Measurements from ENCODE around the gene MRPS27. TPM values are rescaled to one million over a fixed set of nuclear protein-coding genes. Genes with fewer than 3 reads are reported as not detected.

MRPS27 gene
- total and polyA plus RNA-seq, 9 of the 15 experiments (the other 6 are each of a cell fraction or from before 2014, with no cell fraction given) = 73.6 to 144 (median 106) TPM

GRCh38 chr5:72328172-72328571 lies 8.1 kb upstream of the MRPS27 start (continued):
- no peak for TF ChIP-seq ZNF512 (tag; IDR thresholded peaks at IDR 0.05)
- no peak for TF ChIP-seq CHD2 (IDR thresholded peaks at IDR 0.05; ENCODE audit: low read depth, low read length)
- TF ChIP-seq SMARCB1 (IDR thresholded peaks at IDR 0.05; ENCODE audit: insufficient read length, low read depth) = no peak

- FAIRE-seq (no peak), DNase-seq (ENCODE audit: extremely low read depth in 1 of 4, low spot score in 3 of 4) (no peak), ATAC-seq (no peak)
- WGBS (ENCODE audit: insufficient coverage, low coverage, missing lambda C conversion rate) = 77% methylated on average over 2 of the region's 2 CpGs
- Histone ChIP-seq H4K20me1 (replicated peaks; ENCODE audit: control insufficient read depth, insufficient read depth, low read length) (no peaks in the 10 kb centered on the region), H3K79me2 (ENCODE audit: control insufficient read depth, insufficient read depth, low read length) (peaks cover 7% of the 10 kb centered on the region), H3K9me3 (replicated peaks; ENCODE audit: control insufficient read depth, insufficient read depth, low read depth, low read length) (no peaks in the 10 kb centered on the region), H3K27me3 (ENCODE audit: control insufficient read depth in 2 of 2, insufficient read depth in 2 of 2, low read length in 2 of 2) (no peaks in the 10 kb centered on the region), H3K4me2 (ENCODE audit: insufficient read depth, low read length) (no peak overlapping the region), H3K4me1 (replicated peaks in 1 of 2; ENCODE audit: control insufficient read depth in 2 of 2, insufficient read depth in 2 of 2, low read length in 2 of 2) (peaks cover 0 to 6% of the 10 kb centered on the region in 2 experiments; a peak in 3 of 5 replicates), H3K9me1 (ENCODE audit: control insufficient read depth, insufficient read depth, low read length) (no peaks in the 10 kb centered on the region), H3K27ac (ENCODE audit: extremely low read depth, low read depth, low read length) (no peak overlapping the region), H3K36me3 (ENCODE audit: control insufficient read depth, insufficient read depth, low read length) (peaks cover 77% of the 10 kb centered on the region), H2AFZ (ENCODE audit: low read depth, low read length) (no peak overlapping the region), H3K9ac (ENCODE audit: insufficient read depth in 1 of 2, low read depth in 2 of 2, low read length in 2 of 2) (no peak overlapping the region), H3K4me3 (no peak overlapping the region)
- intact Hi-C loops (cut with micrococcal nuclease) = no loop called here
- ChIA-PET CTCF (ENCODE audit: low intra/inter-chr PET ratio) (no interaction called here), POLR2A (interaction anchor here (0.5 to 0.8 kb wide), 3 partner anchors 8 to 1646 kb away, joined by 3 to 4 read pairs (median 3); no protein-coding TSS in a partner anchor)
- in situ Hi-C loops (cut with MboI) = no loop called here
- no TSS peak for BruUV-seq (replicated peaks)
- TF ChIP-seq THAP7 (CRISPR knock-in tag; IDR thresholded peaks at IDR 0.05) (no peak), FUS (optimal IDR thresholded peaks at IDR 0.05; ENCODE audit: low read depth, low read length) (no peak), MTA1 (IDR thresholded peaks at IDR 0.05; ENCODE audit: borderline replicate concordance) (no peak), BRCA1 (IDR thresholded peaks at IDR 0.05) (no peak), BRCA1 (CRISPR knock-in tag; IDR thresholded peaks at IDR 0.05) (no peak), MCM7 (IDR thresholded peaks at IDR 0.05) (no peak), PCBP1 (IDR thresholded peaks at IDR 0.05; ENCODE audit: low read depth, low read length, poor library complexity, severe bottlenecking) (no peak), ZFP1 (CRISPR knock-in tag; IDR thresholded peaks at IDR 0.05) (no peak)
- TF ChIP-seq, protein P1, sequence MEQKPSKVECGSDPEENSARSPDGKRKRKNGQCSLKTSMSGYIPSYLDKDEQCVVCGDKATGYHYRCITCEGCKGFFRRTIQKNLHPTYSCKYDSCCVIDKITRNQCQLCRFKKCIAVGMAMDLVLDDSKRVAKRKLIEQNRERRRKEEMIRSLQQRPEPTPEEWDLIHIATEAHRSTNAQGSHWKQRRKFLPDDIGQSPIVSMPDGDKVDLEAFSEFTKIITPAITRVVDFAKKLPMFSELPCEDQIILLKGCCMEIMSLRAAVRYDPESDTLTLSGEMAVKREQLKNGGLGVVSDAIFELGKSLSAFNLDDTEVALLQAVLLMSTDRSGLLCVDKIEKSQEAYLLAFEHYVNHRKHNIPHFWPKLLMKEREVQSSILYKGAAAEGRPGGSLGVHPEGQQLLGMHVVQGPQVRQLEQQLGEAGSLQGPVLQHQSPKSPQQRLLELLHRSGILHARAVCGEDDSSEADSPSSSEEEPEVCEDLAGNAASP (IDR thresholded peaks at IDR 0.05) = no peak
- TF ChIP-seq, protein P2, sequence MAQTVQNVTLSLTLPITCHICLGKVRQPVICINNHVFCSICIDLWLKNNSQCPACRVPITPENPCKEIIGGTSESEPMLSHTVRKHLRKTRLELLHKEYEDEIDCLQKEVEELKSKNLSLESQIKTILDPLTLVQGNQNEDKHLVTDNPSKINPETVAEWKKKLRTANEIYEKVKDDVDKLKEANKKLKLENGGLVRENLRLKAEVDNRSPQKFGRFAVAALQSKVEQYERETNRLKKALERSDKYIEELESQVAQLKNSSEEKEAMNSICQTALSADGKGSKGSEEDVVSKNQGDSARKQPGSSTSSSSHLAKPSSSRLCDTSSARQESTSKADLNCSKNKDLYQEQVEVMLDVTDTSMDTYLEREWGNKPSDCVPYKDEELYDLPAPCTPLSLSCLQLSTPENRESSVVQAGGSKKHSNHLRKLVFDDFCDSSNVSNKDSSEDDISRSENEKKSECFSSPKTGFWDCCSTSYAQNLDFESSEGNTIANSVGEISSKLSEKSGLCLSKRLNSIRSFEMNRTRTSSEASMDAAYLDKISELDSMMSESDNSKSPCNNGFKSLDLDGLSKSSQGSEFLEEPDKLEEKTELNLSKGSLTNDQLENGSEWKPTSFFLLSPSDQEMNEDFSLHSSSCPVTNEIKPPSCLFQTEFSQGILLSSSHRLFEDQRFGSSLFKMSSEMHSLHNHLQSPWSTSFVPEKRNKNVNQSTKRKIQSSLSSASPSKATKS (CRISPR knock-in tag; IDR thresholded peaks at IDR 0.05) = no peak
- TF ChIP-seq, protein P3, sequence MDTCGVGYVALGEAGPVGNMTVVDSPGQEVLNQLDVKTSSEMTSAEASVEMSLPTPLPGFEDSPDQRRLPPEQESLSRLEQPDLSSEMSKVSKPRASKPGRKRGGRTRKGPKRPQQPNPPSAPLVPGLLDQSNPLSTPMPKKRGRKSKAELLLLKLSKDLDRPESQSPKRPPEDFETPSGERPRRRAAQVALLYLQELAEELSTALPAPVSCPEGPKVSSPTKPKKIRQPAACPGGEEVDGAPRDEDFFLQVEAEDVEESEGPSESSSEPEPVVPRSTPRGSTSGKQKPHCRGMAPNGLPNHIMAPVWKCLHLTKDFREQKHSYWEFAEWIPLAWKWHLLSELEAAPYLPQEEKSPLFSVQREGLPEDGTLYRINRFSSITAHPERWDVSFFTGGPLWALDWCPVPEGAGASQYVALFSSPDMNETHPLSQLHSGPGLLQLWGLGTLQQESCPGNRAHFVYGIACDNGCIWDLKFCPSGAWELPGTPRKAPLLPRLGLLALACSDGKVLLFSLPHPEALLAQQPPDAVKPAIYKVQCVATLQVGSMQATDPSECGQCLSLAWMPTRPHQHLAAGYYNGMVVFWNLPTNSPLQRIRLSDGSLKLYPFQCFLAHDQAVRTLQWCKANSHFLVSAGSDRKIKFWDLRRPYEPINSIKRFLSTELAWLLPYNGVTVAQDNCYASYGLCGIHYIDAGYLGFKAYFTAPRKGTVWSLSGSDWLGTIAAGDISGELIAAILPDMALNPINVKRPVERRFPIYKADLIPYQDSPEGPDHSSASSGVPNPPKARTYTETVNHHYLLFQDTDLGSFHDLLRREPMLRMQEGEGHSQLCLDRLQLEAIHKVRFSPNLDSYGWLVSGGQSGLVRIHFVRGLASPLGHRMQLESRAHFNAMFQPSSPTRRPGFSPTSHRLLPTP (IDR thresholded peaks at IDR 0.05; ENCODE audit: borderline replicate concordance, extremely low read depth, insufficient read length) = no peak
These were observed 6.2 kb upstream of the MRPS27 start for GRCh38 chr5:72326306-72326649.
